ENCODE results near the gene S100A7A.

DNA sequence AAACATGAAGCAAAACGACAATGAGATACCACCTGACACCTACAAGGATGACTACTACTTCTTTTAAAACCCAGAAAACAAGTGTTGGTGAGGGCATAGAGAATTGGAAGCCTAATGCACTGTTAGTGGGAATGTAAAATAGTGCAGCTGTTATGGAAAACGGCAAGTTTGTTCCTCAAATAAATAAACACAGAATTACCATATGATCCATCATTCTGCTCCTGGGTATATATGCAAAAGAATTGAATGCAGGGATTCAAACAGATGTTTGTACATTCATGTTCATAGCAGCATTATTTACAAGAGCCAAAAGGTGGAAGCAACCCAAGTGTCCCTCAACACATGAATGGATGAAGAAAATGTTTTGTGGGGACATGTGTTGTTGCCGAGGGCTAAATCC, 24.1 kb upstream of the S100A7A start:
- TF ChIP-seq, protein P1, sequence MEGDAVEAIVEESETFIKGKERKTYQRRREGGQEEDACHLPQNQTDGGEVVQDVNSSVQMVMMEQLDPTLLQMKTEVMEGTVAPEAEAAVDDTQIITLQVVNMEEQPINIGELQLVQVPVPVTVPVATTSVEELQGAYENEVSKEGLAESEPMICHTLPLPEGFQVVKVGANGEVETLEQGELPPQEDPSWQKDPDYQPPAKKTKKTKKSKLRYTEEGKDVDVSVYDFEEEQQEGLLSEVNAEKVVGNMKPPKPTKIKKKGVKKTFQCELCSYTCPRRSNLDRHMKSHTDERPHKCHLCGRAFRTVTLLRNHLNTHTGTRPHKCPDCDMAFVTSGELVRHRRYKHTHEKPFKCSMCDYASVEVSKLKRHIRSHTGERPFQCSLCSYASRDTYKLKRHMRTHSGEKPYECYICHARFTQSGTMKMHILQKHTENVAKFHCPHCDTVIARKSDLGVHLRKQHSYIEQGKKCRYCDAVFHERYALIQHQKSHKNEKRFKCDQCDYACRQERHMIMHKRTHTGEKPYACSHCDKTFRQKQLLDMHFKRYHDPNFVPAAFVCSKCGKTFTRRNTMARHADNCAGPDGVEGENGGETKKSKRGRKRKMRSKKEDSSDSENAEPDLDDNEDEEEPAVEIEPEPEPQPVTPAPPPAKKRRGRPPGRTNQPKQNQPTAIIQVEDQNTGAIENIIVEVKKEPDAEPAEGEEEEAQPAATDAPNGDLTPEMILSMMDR (IDR thresholded peaks at IDR 0.05; ENCODE audit: extremely low read depth in 1 of 2, insufficient read depth in 1 of 2, low read depth in 1 of 2, low read length in 2 of 2) = no peak
- TF ChIP-seq POLR2A (IDR thresholded peaks at IDR 0.05; ENCODE audit: low read depth, low read length) = no peak
- TF ChIP-seq, protein P2, sequence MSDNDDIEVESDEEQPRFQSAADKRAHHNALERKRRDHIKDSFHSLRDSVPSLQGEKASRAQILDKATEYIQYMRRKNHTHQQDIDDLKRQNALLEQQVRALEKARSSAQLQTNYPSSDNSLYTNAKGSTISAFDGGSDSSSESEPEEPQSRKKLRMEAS (IDR thresholded peaks at IDR 0.05; ENCODE audit: insufficient read depth, insufficient read length) = no peak

All from endothelial cell of umbilical vein (primary cell).